HUES48 (cell line): ENCODE data around the gene JARID2.

ENCODE experiments used
- H3K27ac ChIP-seq: one replicate; pipeline ENCODE4 v1.7.0; 2013; ENCODE audit warnings: low read depth, low read length, inconsistent platforms
- H3K27me3 ChIP-seq: 2 replicates; pipeline ENCODE4 v1.6.1; 2013; ENCODE audit warnings: mild to moderate bottlenecking, low read length; ENCODE audit not compliant: control insufficient read depth, insufficient read depth
- H3K36me3 ChIP-seq: 2 replicates; pipeline ENCODE4 v1.6.1; 2013; ENCODE audit warnings: low read length; ENCODE audit not compliant: control insufficient read depth, insufficient read depth
- H3K4me1 ChIP-seq: 2 replicates; pipeline ENCODE4 v1.6.1; 2013; ENCODE audit warnings: mild to moderate bottlenecking, low read length; ENCODE audit not compliant: control insufficient read depth, insufficient read depth
- H3K4me3 ChIP-seq: 2 replicates; pipeline ENCODE4 v1.5.1; 2013; ENCODE audit warnings: mild to moderate bottlenecking, low read depth, low read length
- H3K9ac ChIP-seq: 2 replicates; pipeline ENCODE4 v1.6.1; 2013; ENCODE audit warnings: mild to moderate bottlenecking, low read depth, low read length, moderate library complexity
- H3K9me3 ChIP-seq: 2 replicates; pipeline ENCODE4 v1.6.1; 2013; ENCODE audit warnings: low read length; ENCODE audit not compliant: control insufficient read depth, insufficient read depth

The JARID2 gene

DNA sequence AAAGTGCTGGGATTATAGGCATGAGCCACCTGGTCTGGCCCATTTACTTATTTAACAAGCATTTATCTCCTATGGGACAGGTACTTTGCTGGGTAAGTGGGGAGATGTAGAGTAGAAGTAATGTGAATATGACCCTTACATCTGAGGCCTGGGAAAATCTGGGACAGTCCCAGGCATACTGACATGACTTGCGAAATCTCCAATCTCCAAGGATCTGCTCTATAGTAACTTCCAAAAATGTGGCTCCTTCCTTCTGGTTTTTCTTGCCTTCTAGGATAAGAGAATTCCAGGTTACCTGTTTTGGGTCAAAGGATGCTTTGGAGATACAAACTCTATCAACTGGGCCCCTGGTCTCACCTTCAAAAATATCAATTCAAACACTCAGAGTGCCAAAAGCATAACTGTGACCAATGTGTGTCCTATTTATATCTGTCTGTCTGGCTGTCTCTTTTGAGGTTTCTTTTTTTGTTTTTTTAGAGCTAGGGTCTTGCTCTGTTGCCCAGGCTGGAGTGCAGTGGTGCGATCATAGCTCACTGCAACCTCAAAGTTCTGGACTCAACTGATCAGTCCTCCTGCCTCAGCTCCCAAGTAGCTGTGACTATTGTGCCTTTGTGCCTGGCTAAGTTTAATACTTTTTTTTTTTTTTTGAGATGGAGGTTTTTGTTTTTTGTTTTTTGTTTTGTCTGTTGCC, 11.7 kb upstream of the JARID2 start:
- Histone ChIP-seq H3K36me3 (no peaks in the 10 kb centered on the region), H3K9ac (no peak overlapping the region), H3K27ac (no peak overlapping the region), H3K27me3 (no peaks in the 10 kb centered on the region), H3K4me3 (no peak overlapping the region), H3K9me3 (no peaks in the 10 kb centered on the region), H3K4me1 (peaks cover 4% of the 10 kb centered on the region; the same call in 1 of the 2 replicates)

DNA sequence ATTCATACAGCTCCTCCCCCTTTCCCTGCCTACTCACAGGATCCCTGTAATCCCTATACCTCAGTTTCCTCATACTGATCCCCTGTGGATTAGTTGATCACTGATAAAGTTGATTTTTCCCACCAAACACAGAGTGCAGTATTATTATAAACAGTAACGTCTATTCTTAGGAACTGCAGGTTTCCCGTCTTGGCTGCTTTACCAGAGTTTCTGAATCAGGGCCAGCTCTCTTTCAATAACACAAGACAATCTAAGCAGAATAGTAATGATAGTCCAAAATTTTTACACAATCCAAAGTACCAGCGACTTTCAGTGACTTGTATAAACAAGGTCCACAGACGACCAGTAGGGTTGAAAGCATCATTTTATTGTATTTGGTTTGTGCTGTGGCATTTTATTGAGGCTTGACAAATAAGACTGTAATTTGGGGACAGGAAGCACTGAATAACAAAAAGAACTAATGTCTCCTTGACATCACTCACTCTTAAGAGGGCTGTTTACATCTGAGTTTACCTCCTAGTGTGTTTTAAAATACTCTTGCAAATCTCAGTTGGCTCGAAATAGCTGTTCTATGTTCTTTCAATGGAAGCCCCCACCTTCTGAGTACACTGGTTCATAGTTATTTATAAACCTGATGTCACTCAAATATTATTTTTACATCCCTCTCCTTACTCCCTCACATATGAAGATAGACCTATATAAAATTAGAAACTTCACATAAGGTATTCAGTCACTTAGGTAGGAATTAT, 6.1 kb upstream of the JARID2 start:
- Histone ChIP-seq H3K4me3 (0 out of 2 replicates have a peak overlapping the region, but pooled peaks have one; percentile 25), H3K4me1 (peaks cover 46% of the 10 kb centered on the region), H3K9ac (peak overlapping the region; percentile 23; the same call in 1 of the 2 replicates), H3K36me3 (no peaks in the 10 kb centered on the region), H3K9me3 (no peaks in the 10 kb centered on the region), H3K27ac (peak overlapping the region; percentile 84), H3K27me3 (no peaks in the 10 kb centered on the region)

DNA sequence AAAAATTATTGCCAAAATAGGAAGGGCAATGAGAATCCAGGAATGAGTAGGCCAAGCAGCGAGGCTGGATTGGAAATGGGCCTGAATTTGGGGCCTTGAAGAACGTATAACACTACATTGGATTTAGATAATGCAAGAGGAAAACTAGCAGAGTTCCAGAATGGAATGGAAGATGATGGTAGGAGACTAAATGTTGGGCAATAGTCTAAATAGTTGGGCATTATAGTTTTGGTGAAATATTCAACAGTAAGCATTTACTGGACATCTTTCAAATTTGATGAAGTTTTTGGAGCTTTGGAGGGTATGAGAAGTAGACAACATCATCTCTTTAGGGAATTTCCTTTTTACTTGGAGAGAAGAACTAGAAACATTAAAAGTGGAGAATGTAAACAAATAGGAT, 3.4 kb upstream of the JARID2 start:
- Histone ChIP-seq H3K4me1 (peaks cover 46% of the 10 kb centered on the region), H3K27ac (peak overlapping the region; percentile 91), H3K27me3 (no peaks in the 10 kb centered on the region), H3K36me3 (no peaks in the 10 kb centered on the region; the same call in 1 of the 2 replicates), H3K4me3 (peak overlapping the region; percentile 76), H3K9ac (no peak overlapping the region), H3K9me3 (no peaks in the 10 kb centered on the region)

DNA sequence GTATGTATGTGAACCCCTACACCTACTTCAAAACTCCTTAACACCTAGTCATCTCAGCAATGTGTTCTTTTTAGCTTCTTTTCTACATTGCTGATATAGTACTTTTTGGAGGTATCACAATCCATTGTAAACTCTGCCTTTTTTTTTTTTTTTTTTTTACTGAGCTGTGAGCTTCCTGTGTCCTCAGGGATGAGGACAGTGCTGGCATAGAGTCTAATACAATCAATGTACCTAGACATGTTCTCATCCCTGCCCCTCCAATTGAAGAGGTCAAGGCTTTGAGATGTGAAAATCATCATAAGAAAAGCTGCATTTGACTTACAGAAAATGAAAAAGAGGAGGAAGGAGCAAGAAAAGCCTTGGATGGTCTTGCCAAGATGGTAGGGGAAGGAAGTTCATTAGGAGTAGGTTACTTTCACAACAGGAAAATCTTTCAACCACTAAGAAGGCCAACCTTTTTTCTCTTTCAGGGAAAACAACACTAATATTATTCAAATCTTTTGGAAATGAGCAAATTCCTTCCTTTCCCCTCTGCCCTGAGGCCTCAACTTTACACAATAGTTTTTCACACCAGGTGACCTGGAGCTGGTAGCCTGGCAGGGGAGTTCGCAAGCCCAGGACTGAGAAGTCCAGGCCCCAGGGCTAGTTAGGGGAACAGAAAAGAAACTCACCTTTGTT, 2.8 kb upstream of the JARID2 start:
- Histone ChIP-seq H3K9ac (peak overlapping the region; percentile 2; the same call in 1 of the 2 replicates), H3K36me3 (no peaks in the 10 kb centered on the region; the same call in 1 of the 2 replicates), H3K27me3 (no peaks in the 10 kb centered on the region), H3K9me3 (no peaks in the 10 kb centered on the region), H3K4me1 (peaks cover 46% of the 10 kb centered on the region), H3K27ac (peak overlapping the region; percentile 91), H3K4me3 (peak overlapping the region; percentile 76)

DNA sequence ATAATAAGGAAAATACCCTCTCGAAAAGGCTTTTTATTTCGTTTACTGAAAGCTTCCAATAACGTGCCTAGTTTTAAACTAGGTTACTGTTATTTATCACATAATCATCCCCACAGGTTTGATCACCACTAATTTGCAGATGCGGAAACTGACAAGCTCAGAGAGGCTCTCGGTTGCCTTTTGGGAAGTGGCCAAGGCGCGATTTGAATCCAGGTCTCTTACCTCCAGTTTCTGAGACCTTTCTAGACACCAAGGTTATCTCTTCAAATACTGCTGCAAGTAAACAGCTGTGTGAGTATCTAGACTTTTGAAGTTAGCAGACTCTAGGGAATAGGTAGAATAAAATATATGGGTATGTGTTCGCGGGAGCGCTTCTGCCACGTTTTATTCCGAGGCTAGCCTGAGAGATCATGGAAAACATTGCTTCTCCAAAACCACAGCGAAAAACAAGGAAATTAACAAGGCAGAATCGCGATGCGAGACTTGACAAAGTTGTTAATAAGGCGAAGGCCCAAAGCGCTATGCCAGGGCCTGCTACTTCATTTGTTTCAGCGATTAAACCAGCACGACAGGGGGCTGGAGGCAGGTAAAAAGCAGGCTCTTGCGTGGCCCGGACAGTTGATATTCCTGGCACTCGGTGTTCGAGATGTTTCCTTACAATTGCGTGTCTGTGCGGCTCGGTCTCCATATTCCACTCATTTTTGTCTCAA, 1.8 kb upstream of the JARID2 start:
- Histone ChIP-seq H3K27ac (peak overlapping the region; percentile 91), H3K27me3 (no peaks in the 10 kb centered on the region), H3K36me3 (peaks cover 2% of the 10 kb centered on the region; the same call in 1 of the 2 replicates), H3K4me1 (peaks cover 43% of the 10 kb centered on the region), H3K4me3 (peak overlapping the region; percentile 76), H3K9ac (peak overlapping the region; percentile 67), H3K9me3 (no peaks in the 10 kb centered on the region)

DNA sequence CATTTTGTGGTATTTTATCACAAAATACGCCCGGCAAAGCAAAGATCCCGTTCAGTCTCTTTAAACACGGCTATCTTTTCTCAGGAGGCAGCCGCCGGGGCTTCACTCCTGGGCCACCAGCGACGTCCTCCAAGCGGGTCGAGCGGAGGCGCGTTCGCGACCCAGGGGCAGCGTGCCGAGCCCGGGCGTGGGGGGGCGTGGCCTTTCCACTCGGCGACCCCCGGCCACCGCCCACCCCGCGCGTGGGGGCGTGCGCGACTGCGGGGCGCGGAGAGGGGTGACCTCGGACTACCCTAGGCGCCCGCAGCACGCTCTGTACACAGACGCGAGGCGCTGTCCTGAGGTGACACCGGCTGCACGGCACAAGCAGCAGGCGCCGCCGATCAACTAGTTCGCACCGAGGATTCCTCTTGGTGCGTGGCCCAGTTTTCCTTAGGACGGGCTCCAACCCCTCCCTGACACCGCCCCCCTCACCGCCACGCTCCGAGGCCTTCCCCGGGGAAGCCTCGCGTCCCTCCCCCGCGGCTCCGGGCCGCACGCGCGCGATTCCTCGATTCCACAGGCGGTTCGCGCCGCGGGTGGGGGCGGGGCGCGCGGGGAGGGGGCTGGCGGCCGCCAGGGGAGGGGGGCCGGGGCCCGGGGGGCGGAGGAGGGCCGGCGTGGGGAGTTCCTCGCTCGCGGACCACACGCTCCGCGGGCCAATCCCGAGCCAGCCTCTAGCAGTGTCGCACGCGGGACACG, 1.1 kb upstream of the JARID2 start:
- peak overlapping the region; percentile 97 for H3K4me3 ChIP-seq
- H3K9me3 ChIP-seq, result no peaks in the 10 kb centered on the region
- H3K27ac ChIP-seq, result peak overlapping the region; percentile 91
- no peaks in the 10 kb centered on the region for H3K27me3 ChIP-seq
- H3K4me1 ChIP-seq, result peaks cover 41% of the 10 kb centered on the region
- peaks cover 9% of the 10 kb centered on the region; the same call in 1 of the 2 replicates for H3K36me3 ChIP-seq
- peak overlapping the region; percentile 67 for H3K9ac ChIP-seq

DNA sequence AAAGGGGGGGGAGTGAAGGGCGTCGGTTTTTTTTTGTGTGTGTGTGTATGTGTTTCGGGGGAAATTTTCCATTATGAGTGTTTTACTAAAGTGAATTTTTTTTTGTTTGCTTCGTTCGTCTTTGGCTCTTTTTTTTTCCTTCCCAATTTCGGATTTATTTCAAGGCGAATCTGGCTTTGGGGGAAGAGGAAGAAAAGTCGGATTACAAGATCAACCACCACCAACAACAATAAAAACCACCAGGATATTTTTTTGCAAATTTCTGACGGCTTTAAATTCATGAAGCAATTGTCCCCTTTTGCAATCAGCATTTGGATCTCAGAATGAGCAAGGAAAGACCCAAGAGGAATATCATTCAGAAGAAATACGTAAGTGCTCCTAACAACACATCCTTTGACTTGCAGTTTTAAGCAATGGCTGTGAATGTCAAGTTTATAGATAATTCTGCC, 372 bp downstream of the JARID2 start:
- Histone ChIP-seq H3K9me3 (no peaks in the 10 kb centered on the region), H3K27ac (peak overlapping the region; percentile 91), H3K36me3 (peaks cover 21% of the 10 kb centered on the region; the same call in 1 of the 2 replicates), H3K4me3 (peak overlapping the region; percentile 97), H3K27me3 (no peaks in the 10 kb centered on the region), H3K9ac (peak overlapping the region; percentile 90), H3K4me1 (peaks cover 48% of the 10 kb centered on the region)

DNA sequence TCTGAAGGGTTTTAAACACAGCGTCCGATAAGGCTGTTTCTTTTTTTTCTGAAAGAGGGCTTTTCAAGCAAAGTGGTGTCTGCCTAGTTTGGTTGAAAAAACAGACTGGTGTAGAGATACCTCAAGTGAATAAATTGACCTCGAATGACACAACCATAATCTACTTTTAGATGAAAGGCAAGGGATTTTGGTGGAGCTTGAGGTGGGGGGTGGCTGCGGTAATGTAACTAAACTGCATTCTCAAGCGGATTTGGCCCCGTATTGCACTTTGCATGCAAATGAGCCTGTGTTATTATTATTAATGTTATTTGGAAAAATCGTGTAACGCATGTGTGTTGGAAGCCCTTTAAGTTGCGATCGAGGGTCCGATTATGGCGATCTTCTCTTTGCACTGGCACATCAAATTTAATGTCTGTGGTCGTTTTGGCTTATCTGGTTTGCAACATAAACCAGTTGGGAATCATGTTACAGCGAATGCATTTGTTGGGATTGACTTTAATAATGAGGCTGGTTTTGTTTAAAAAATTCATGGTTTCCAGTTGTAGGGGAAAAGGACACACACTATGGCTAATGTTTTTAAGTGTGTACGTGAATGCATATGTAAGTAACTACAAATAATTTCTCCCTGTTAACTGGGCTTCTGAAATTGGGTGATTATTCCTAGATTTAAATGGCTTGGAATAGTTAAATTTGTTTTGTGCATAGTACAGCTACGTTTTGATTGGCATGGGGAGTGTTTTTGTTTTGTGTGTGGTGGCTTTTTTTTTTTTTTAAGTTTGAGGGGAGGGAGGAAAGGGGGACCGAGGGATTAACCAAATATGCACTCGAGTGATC, 1.0 kb downstream of the JARID2 start:
- H3K36me3 ChIP-seq, result peaks cover 23% of the 10 kb centered on the region; the same call in 1 of the 2 replicates
- H3K9ac ChIP-seq, result peak overlapping the region; percentile 90
- peaks cover 45% of the 10 kb centered on the region for H3K4me1 ChIP-seq
- H3K27ac ChIP-seq, result peak overlapping the region; percentile 91
- no peaks in the 10 kb centered on the region for H3K9me3 ChIP-seq
- peak overlapping the region; percentile 97 for H3K4me3 ChIP-seq
- no peaks in the 10 kb centered on the region for H3K27me3 ChIP-seq

DNA sequence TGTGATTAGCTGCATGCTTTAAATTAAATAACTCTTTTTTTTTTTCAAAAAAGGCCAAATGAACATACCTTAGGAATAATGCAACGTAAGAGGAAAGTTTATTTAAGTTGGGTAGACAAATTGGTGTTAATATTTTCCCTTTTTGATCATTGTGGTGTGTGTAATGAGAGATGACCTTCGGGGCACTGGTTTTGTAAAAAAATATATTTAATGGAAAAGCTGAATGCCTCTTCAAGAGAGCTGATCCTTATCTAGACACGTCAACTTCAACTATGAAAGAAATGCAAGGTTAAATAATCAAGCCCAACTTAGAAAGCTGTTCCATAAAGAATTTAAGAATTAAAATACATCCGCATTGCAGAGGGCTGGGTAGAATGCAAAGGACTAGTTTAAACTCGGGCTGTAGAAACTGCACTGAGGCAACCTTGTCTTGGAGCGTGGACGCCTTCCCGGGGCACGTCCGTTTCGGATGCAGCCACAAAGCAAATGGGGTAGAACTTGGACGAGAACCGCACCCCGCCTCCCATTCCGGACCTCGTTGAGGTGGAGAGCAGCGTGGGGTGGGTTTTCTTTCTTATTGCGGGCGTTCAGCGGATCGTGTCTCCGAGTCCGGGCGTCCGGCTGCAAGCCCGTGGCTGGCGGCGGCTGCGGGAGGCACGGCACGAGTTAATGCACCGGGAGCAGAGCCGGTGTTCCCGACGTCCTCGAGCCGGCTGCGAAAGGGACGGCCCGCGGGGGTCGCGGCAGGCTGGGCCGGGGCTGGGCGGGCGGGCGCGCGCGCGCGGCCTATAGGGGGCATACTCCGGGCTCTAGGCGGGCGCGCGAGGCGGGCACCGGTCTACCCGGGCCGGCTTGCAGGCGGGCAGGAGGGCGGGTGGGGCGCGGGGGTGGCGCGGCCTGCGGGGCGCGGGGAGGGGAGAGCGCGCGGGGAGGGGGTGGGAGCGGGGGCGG, 1.9 kb downstream of the JARID2 start:
- no peaks in the 10 kb centered on the region for H3K9me3 ChIP-seq
- peak overlapping the region; percentile 91 for H3K27ac ChIP-seq
- H3K4me3 ChIP-seq, result peak overlapping the region; percentile 97
- peaks cover 46% of the 10 kb centered on the region for H3K4me1 ChIP-seq
- H3K27me3 ChIP-seq, result no peaks in the 10 kb centered on the region
- peaks cover 23% of the 10 kb centered on the region; the same call in 1 of the 2 replicates for H3K36me3 ChIP-seq
- peak overlapping the region; percentile 90 for H3K9ac ChIP-seq
